Right cardiac atrium (tissue), 5 donors: ENCODE results near the gene PBX2. TPM values are rescaled to one million over a fixed set of nuclear protein-coding genes. Genes with fewer than 3 reads are reported as not detected.
"Not testable (repeated sequence)": the region's sequence is repeated elsewhere in the genome, so short reads cannot be mapped to it uniquely, and the experiment has no call there.

Experiments used
- ATAC-seq, 2 donors: fragments of 200-7000 bp; cut with Tn5 transposase; one replicate each; pipeline versions ENCODE4 v1.8.0 to v1.9.1; 2020; ENCODE audit warnings: moderate library complexity in 2 of 2, mild to moderate bottlenecking in 1 of 2
- DNase-seq, 3 donors: peaks; one replicate each; pipeline ENCODE4 v3.0.0-alpha.2; 2020
- H3K27ac ChIP-seq: one replicate; pipeline ENCODE4 v1.5.1; 2013; ENCODE audit warnings: mild to moderate bottlenecking, low read length, control low read depth, moderate library complexity
- H3K27me3 ChIP-seq: one replicate; pipeline ENCODE4 v1.6.1; 2013; ENCODE audit not compliant: control insufficient read depth, insufficient read depth
- H3K4me1 ChIP-seq: one replicate; pipeline ENCODE4 v1.6.1; 2013; ENCODE audit warnings: low read length; ENCODE audit not compliant: control insufficient read depth, insufficient read depth
- H3K4me3 ChIP-seq: one replicate; pipeline ENCODE4 v1.5.1; 2013; ENCODE audit warnings: low read length, control low read depth
- H3K9me3 ChIP-seq: one replicate; pipeline ENCODE4 v1.6.1; 2013; ENCODE audit warnings: low read length; ENCODE audit not compliant: control insufficient read depth
- WGBS: extraction: QIAGEN DNeasy Blood & Tissue Kit; methylation state at CpG from one replicate; pipeline ENCODE4 v1.1.7; 2013; 5-methylcytosine and 5-hydroxymethylcytosine counted together
- intact Hi-C, 4 donors: fragments of 100-400 bp; cut with DNase I; formaldehyde crosslinking; loops; one replicate each; pipeline versions ENCODE4 v1.11.0 to v1.14.0; 2022 to 2023
- polyA plus RNA-seq: library from polyadenylated mRNA; stranded (reverse); fragments of 200-250 nt; gene quantifications from one replicate; pipeline ENCODE4 v1.2.3, GENCODE V29; 2013
- total RNA-seq, 4 donors: library from RNA; stranded (reverse); fragmentation: NEBNext Ultra II Directional; extraction: Animal tissue kit (Norgen Biotek cat#: 25700); gene quantifications; one replicate each; pipeline ENCODE4 v1.2.1, GENCODE V29; 2021
- donor health status: healthy with polysubstance abuse.
- donor health status: DM: no; HTN: yes; CAD: no.
- donor health status: DM: no; HTN: no; CAD: no.
- donor health status: DM: no; HTN: yes; CAD: no; lungs with severe emphysema.
- donor health status: DM: yes; HTN: yes; CAD: no.

PBX2 gene
- total and polyA plus RNA-seq, 5 donors, result 44.1 to 61.0 (median 49.6) TPM

DNA sequence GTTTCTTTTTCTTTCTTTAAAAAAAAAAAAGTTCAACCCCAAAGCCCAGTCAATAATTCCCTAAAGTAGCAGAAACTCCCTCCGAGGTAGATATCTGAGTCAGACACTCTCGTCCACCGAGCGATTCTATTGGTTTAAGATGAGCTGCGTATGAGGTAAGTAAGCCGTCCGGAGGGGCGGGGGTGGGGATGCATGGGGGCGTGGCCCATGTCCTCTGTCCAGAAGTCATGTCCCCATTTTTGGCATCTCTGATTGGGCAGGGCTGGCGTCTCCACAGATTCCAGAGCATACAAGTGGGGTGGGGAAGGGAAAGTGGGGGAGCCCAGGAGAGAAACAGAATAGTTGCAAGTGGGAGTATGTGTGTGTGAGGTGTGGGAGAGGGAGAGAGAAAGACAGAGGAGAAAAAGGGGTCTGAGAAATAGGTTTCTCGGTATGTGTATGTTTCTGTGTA, 4.3 kb downstream of the PBX2 start:
- 13% methylated on average over 11 of the region's 11 CpGs for WGBS

DNA sequence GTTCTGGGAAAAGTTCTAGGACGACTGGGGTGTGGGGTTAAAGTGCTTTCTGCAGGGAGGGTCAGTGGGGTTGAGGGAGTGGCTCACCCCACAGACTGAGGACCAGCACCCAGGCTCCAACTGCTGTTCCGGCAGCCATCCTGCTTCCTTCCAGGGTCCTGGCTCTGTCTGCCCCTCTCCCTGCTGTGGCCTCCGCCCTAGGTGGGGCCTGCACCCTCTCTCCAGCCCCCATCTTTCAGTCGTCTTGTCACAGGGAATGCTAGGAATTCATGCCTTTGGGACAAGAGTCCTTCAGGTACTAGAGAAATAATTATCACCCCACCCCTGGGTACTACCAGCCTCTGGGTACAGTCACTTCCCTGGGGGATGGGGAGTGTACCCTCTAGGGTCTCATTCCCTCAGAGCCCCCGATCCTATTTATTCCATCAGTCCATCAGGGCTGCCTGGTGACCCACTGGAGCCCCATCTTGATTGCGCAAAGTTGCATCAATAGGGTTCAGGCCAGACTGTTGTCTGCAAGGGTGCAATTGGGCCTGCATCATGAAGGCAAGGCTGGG, 5.8 kb downstream of the PBX2 start, which contains the start of gene AGER:
AGER (minus strand) TSS at position 170 of the 557 bp plus-strand sequence; CDS start at position 139, 31 bp downstream.
- 70% methylated on average over 6 of the region's 6 CpGs for WGBS
- Histone ChIP-seq H3K27ac (peak within 1 kb of the TSS; percentile 48), H3K9me3 (no peaks in the 10 kb centered on the region), H3K4me1 (peaks cover 8% of the 10 kb centered on the region), H3K27me3 (no peaks in the 10 kb centered on the region), H3K4me3 (no peak within 1 kb of the TSS)
- ATAC-seq, result no peak
- no peak for DNase-seq
- intact Hi-C loops, result no loop called here

More for the DNA sequence above, 4.3 kb downstream of the PBX2 start:
- DNase-seq (peak; percentile 89 to 95 (median 94)), ATAC-seq (peak; percentile 65 to 74)
- H3K4me3 ChIP-seq, H3K9me3 ChIP-seq, H3K4me1 ChIP-seq, H3K27me3 ChIP-seq, intact Hi-C loops: not testable (repeated sequence)
- H3K27ac ChIP-seq, result peak overlapping the region; percentile 88

DNA sequence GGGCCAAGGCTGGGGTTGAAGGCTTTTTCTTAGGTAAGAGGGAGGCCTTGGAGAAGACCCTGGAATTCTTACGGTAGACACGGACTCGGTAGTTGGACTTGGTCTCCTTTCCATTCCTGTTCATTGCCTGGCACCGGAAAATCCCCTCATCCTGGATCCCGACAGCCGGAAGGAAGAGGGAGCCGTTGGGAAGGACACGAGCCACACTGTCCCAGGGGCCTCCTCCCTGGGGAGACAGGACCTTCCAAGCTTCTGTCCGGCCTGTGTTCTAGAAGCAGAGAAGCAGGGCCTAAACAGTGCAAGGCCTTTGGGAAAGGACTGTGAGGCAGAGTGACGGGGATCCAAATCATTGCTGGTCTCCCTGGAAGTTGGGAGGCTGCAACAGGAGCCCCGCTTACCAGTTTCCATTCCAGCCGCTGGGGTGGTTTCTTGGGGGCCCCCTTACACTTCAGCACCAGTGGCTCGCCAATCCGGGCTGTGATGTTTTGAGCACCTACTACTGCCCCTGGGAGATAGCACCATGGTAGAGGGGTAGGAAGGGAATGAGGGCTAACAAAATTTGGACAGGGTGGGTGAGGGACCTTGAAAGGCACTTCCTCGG, 6.4 kb downstream of the PBX2 start:
- intact Hi-C loops, result no loop called here
- no peaks in the 10 kb centered on the region for H3K27me3 ChIP-seq
- no peaks in the 10 kb centered on the region for H3K9me3 ChIP-seq
- H3K27ac ChIP-seq, result peak overlapping the region; percentile 48
- ATAC-seq (no peak), DNase-seq (peak in 1 of 3 donors; percentile 67)
- H3K4me3 ChIP-seq, result no peak overlapping the region
- 70% methylated on average over 15 of the region's 15 CpGs for WGBS
- H3K4me1 ChIP-seq, result peaks cover 9% of the 10 kb centered on the region

DNA sequence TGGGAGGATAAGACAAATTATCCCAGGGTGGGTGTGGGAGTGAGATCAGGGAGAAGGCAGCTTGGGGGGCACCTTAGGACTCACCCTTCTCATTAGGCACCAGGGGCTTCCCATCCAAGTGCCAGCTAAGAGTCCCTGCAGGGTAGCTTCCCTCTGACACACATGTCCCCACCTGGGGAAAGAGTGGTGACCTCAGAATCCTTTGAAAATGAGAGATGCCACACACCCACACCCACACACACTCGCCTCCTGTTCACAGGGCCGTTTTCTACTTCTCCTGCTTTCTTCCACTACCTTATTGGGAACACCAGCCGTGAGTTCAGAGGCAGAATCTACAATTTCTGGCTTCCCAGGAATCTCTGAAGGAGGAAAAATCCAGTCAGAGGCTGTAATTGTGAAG, 7.0 kb downstream of the PBX2 start:
- H3K4me1 ChIP-seq, result peaks cover 9% of the 10 kb centered on the region

DNA sequence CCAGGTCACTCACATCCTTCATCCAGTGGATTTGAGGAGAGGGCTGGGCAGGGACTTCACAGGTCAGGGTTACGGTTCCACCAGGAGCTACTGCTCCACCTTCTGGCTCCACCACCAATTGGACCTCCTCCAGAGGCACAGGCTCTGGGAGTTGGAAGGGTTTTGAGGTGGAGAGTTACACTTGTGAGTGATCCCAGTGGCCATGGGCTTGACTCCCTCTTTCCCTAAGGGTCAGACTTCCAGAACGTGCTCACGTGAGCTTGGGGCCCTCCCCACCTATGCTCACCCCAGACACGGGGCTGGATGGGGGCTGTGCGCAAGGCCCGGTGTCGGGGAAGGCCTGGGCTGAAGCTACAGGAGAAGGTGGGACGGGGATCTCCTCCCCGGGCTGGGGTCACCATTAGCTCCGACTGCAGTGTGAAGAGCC, 7.4 kb downstream of the PBX2 start:
- H3K4me3 ChIP-seq, result no peak overlapping the region
- ATAC-seq (no peak), DNase-seq (peak in 1 of 3 donors; percentile 18)
- no peaks in the 10 kb centered on the region for H3K27me3 ChIP-seq
- H3K9me3 ChIP-seq, result no peaks in the 10 kb centered on the region
- no peak overlapping the region for H3K27ac ChIP-seq
- H3K4me1 ChIP-seq, result peaks cover 9% of the 10 kb centered on the region
- intact Hi-C loops, result no loop called here
- 82% methylated on average over 10 of the region's 10 CpGs for WGBS

More for the DNA sequence above, 7.0 kb downstream of the PBX2 start:
- ATAC-seq (no peak), DNase-seq (no peak)
- intact Hi-C loops, result no loop called here
- Histone ChIP-seq H3K27ac (peak overlapping the region; percentile 21), H3K4me3 (no peak overlapping the region), H3K27me3 (no peaks in the 10 kb centered on the region), H3K9me3 (no peaks in the 10 kb centered on the region)
- 79% methylated on average over 3 of the region's 3 CpGs for WGBS

DNA sequence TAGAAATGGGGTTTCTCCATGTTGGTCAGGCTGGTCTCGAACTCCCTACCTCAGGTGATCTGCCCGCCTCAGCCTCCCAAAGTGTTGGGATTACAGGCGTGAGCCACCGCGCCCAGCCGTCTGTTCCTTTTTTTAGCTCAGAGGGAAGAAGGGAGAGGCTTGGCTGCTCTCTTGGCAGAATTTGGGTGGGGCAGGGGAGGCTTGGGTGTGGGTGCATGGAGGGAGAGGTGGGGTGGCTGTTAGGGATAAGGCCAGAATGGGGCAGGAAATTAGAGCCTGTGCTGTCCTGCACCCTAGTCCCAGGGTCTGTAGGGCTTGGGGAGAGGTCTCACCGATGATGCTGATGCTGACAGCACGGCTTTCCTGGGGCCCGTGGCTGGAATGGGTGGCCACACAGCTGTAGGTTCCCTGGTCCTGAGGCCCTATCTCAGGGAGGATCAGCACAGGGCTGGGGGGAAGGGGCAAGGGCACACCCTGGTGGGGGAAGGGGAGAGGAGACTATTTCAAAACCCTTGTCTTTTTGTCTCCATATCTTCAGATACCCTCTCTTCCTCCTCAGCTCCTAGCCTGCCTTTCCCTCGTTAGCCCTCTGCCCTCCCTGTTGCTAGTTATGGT, 8.0 kb downstream of the PBX2 start:
- ATAC-seq, result no peak
- H3K27ac ChIP-seq, result no peak overlapping the region

DNA sequence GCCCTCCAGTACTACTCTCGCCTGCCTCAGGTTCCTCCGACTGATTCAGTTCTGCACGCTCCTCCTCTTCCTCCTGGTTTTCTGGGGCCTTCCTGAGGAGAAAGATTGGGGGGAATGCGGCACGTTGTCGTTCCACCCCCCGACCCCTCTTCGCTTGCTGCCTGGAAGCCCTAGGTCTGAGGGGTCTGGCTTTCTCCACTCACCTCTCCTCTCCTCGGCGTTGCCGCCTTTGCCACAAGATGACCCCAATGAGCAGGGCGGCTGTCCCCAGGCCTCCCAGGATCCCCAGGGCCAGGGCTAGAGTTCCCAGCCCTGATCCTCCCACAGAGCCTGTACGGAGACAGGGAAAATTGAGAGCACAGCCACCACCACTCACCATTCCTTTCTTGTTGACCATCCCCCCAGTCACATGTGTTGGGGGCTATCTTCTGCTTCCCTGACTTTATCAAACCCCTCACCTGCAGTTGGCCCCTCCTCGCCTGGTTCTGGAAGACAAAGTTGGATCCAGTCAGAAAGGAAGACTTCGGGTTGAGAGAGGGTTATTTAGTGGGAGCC, 8.8 kb downstream of the PBX2 start:
- Histone ChIP-seq H3K9me3 (no peaks in the 10 kb centered on the region), H3K27me3 (no peaks in the 10 kb centered on the region), H3K4me1 (peaks cover 8% of the 10 kb centered on the region), H3K4me3 (no peak overlapping the region), H3K27ac (no peak overlapping the region)
- intact Hi-C loops, result no loop called here
- WGBS, result 85% methylated on average over 15 of the region's 15 CpGs
- ATAC-seq (no peak), DNase-seq (peak in 1 of 3 donors; percentile 43)

More for the DNA sequence above, 8.0 kb downstream of the PBX2 start:
- H3K27me3 ChIP-seq, result no peaks in the 10 kb centered on the region
- H3K4me3 ChIP-seq, result no peak overlapping the region
- intact Hi-C loops, result no loop called here
- DNase-seq, result peak in 1 of 3 donors; percentile 58
- WGBS, result 67% methylated on average over 10 of the region's 10 CpGs
- H3K9me3 ChIP-seq, result no peaks in the 10 kb centered on the region
- H3K4me1 ChIP-seq, result peaks cover 9% of the 10 kb centered on the region

DNA sequence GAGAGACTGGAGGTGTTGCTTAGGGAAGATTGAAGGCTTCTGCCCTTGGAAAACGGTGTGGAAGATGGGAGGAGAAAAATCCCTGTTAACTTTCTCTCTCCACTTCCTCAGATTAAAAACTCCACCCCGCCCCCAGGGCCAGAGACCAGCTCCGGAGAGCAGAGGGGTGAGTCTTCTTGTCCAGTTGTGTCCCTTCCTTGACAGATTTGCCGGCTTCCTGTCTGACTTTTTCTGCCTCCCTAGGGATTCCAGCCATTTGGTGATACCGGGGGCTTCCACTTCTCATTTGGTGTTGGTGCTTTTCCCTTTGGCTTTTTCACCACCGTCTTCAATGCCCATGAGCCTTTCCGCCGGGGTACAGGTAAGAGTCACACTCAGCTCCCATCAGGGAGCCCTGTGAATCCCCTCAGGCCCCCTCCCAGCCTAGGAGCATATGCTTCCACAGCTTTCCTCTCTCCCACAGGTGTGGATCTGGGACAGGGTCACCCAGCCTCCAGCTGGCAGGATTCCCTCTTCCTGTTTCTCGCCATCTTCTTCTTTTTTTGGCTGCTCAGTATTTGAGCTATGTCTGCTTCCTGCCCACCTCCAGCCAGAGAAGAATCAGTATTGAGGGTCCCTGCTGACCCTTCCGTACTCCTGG, 10.1 kb downstream of the PBX2 start:
- H3K4me1 ChIP-seq, result peaks cover 4% of the 10 kb centered on the region
- DNase-seq (peak in 1 of 3 donors; percentile 52), ATAC-seq (no peak)
- intact Hi-C loops, result loop anchor here in 1 of 4 donors (10.0 kb wide), 1 partner anchor 55 kb away; the partner anchor contains the start of gene ATF6B
- no peaks in the 10 kb centered on the region for H3K27me3 ChIP-seq
- no peaks in the 10 kb centered on the region for H3K9me3 ChIP-seq
- no peak overlapping the region for H3K4me3 ChIP-seq
- WGBS, result 57% methylated on average over 10 of the region's 10 CpGs
- H3K27ac ChIP-seq, result no peak overlapping the region

DNA sequence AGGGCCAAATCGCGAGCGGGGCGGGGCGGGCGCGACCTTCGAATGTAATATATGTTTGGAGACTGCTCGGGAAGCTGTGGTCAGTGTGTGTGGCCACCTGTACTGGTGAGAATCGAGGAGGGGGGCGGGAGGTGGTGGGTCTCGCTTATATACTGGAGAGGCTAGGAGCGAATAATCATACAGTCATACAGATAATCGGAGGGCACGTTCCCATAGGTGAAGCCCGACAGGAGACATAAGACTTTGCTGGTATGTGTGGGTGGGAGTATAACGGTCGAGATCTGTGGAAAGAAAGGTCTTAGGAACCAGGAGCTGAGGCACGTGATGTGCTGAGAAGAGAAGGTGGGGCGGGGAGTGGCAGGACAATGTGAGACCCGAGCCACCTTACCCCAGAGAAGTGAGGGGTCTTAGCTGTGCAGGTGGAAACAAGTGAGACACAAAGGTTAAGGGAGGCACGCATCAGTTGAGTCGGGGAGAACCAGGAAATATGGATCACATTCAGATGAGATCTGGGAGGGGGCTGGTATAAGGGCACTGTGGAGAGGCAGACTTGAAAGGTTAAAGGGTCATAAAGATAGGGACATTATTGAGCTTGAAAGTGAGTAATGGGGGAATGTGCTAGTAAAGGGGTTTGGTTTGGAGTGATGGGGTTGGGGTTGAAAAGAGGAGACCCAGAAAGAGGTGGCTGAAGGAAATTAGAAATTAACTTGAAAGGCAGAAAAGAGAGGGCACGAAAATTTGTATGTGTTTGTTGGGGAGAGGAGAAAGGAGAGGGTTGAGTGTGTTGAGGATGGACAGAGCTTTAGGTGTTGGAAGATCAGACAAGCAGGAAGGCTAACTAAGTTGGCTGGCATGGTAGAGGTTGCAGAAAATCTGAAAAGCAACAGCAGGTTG, 11.2 kb downstream of the PBX2 start:
- ATAC-seq (no peak), DNase-seq (peak in 1 of 3 donors; percentile 31)
- peak overlapping the region; percentile 76 for H3K27ac ChIP-seq
- peak overlapping the region; percentile 64 for H3K4me3 ChIP-seq
- H3K27me3 ChIP-seq, result no peaks in the 10 kb centered on the region
- no peaks in the 10 kb centered on the region for H3K9me3 ChIP-seq
- WGBS, result 2% methylated on average over 24 of the region's 24 CpGs
- peaks cover 4% of the 10 kb centered on the region for H3K4me1 ChIP-seq
- intact Hi-C loops, result loop anchor here in 1 of 4 donors (10.0 kb wide), 1 partner anchor 54 kb away; the partner anchor contains the start of gene ATF6B
